SK-N-MC (cell line): Measurements from ENCODE around the gene MTCL1.

ENCODE experiments used
- EZH2 ChIP-seq: fragments of 200-600 bp; sonication (generic); IDR thresholded peaks from one replicate; pipeline ENCODE4 v1.6.1; 2017; ENCODE audit warnings: antibody characterized with exemption
- FOXP2 ChIP-seq: optimal IDR thresholded peaks from 2 replicates; pipeline ENCODE3; 2011; ENCODE audit warnings: mild to moderate bottlenecking, moderate library complexity; ENCODE audit not compliant: insufficient read depth; ENCODE audit errors: extremely low read length, control extremely low read depth
- POLR2AphosphoS5 ChIP-seq: IDR thresholded peaks from 2 replicates; pipeline ENCODE4 v1.6.1; 2012; ENCODE audit warnings: mild to moderate bottlenecking, low read depth, low read length, borderline replicate concordance

DNA sequence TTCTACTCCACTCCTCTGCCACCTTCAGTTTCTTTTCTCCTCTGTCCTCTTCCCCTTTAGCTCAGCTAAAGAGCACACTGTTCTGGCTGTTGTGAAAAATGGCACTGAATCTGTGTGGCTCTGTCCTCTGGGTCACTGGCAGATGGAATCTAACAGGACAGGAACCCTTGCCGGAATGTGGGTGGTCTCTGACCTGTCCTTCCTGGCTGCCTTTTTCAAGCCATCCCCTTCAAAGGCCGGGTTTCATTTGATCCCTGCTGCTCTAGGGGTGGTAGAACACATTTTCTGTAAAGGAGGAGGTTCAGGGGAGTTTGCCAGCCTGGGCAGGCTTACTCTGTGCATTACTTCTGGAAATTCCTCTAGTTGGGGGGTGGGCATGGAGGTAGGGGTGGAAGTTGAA, 29.9 kb downstream of the MTCL1 start:
- TF ChIP-seq FOXP2, result no peak
- TF ChIP-seq EZH2, result no peak
- no peak for TF ChIP-seq POLR2AphosphoS5
